HG03521 (cell line): ENCODE data around the gene MYO15A.

Source experiments
- ATAC-seq: cut with Tn5 transposase; IDR thresholded peaks from one replicate; pipeline ENCODE4 v1.9.1; 2021; ENCODE audit warnings: mild to moderate bottlenecking, moderate library complexity; ENCODE audit not compliant: unreplicated experiment

The MYO15A gene

GRCh38 chr17:18157354-18157985 lies 48.9 kb downstream of the MYO15A start:
- ATAC-seq, result no peak

GRCh38 chr17:18158022-18158600 lies 49.6 kb downstream of the MYO15A start:
- peak; percentile 42 for ATAC-seq

- no peak for ATAC-seq
Measured at GRCh38 chr17:18159551-18160120, 51.1 kb downstream of the MYO15A start.

- ATAC-seq, result no peak
Measured at GRCh38 chr17:18160128-18160856, 51.7 kb downstream of the MYO15A start.

GRCh38 chr17:18161207-18162145 lies 52.9 kb downstream of the MYO15A start:
- ATAC-seq, result peak; percentile 52

- ATAC-seq, result no peak
Measured at GRCh38 chr17:18163547-18163946, 55.0 kb downstream of the MYO15A start.

GRCh38 chr17:18166894-18167293 lies 58.3 kb downstream of the MYO15A start:
- no peak for ATAC-seq

- no peak for ATAC-seq
Measured at GRCh38 chr17:18167421-18167820, 58.9 kb downstream of the MYO15A start.

- ATAC-seq, result no peak
Measured at GRCh38 chr17:18172531-18173278, 64.1 kb downstream of the MYO15A start.

- no peak for ATAC-seq
Measured at GRCh38 chr17:18173740-18174139, 65.2 kb downstream of the MYO15A start.

GRCh38 chr17:18176176-18176575 lies 67.6 kb downstream of the MYO15A start:
- no peak for ATAC-seq

- ATAC-seq, result no peak
Measured at GRCh38 chr17:18177133-18177532, 68.6 kb downstream of the MYO15A start.

GRCh38 chr17:18177722-18178121 lies 69.2 kb downstream of the MYO15A start:
- no peak for ATAC-seq

- ATAC-seq, result no peak
Measured at GRCh38 chr17:18179196-18179595, 70.6 kb downstream of the MYO15A start.

GRCh38 chr17:18179804-18180203 lies 71.2 kb downstream of the MYO15A start:
- ATAC-seq, result no peak

- ATAC-seq, result no peak
Measured at GRCh38 chr17:18181358-18181757, 72.8 kb downstream of the MYO15A start.

- no peak for ATAC-seq
Measured at GRCh38 chr17:18182110-18182977, 73.8 kb downstream of the MYO15A start.

- ATAC-seq, result peak; percentile 19
Measured at GRCh38 chr17:18182978-18183333, 74.4 kb downstream of the MYO15A start.
